Epithelial cell of esophagus (primary cell): ENCODE results near the gene KSR2.
A peak's percentile ranks its signal among the peaks of the same experiment; 100 is the strongest.

Source experiments
- DNase-seq: peaks from one replicate; pipeline ENCODE4 v3.0.0; 2010; ENCODE audit warnings: low read depth
- H3K4me3 ChIP-seq: 2 replicates; pipeline ENCODE4 v1.5.1; 2011; ENCODE audit warnings: mild to moderate bottlenecking, low read length, control low read depth
- TF ChIP-seq, protein P1 (sequence below): IDR thresholded peaks from 2 replicates; pipeline ENCODE4 v1.5.1; 2011; ENCODE audit warnings: low read depth, mild to moderate bottlenecking, low read length, control low read depth, inconsistent platforms; ENCODE audit not compliant: insufficient read depth; ENCODE audit errors: missing control alignments

The KSR2 gene

DNA sequence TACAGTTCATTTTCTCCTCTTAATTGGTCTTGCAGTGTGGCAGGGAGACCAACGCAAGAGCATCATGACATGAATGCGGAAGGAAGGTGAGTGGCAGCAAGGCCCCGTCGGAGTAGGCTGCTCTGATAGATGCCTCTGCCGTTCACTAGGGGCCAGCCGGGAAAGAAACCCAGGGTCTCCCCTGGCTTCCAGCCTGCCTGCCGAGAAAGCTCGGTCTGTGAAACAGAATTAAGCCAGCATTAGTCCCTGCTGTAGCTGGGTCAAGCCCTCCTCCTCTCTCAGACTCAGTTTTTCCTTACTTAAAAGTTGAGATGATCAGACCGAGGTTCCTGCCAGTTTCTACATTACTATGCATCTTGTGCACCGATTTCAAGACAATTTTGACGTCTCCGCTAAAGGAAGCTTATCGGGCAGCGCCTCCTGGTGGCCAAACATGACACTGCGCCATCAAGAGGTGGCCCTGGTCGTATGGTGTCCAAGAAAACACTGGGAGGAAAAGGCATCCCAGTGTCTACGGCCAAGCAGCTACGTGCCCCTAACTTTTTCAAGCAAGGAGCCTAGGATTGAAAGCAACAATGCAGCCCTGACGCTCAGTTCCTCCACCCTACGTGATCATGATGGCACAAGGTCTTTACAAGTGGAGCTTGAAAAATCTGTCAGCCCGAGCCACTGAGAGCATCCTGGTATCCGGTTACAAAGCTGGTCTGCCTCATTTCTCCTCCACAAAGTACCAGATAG lies 131.6 kb downstream of the KSR2 start:
- TF ChIP-seq, protein P1, sequence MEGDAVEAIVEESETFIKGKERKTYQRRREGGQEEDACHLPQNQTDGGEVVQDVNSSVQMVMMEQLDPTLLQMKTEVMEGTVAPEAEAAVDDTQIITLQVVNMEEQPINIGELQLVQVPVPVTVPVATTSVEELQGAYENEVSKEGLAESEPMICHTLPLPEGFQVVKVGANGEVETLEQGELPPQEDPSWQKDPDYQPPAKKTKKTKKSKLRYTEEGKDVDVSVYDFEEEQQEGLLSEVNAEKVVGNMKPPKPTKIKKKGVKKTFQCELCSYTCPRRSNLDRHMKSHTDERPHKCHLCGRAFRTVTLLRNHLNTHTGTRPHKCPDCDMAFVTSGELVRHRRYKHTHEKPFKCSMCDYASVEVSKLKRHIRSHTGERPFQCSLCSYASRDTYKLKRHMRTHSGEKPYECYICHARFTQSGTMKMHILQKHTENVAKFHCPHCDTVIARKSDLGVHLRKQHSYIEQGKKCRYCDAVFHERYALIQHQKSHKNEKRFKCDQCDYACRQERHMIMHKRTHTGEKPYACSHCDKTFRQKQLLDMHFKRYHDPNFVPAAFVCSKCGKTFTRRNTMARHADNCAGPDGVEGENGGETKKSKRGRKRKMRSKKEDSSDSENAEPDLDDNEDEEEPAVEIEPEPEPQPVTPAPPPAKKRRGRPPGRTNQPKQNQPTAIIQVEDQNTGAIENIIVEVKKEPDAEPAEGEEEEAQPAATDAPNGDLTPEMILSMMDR, result peak; percentile 73
- no peak overlapping the region for H3K4me3 ChIP-seq
- peak; percentile 53 for DNase-seq

DNA sequence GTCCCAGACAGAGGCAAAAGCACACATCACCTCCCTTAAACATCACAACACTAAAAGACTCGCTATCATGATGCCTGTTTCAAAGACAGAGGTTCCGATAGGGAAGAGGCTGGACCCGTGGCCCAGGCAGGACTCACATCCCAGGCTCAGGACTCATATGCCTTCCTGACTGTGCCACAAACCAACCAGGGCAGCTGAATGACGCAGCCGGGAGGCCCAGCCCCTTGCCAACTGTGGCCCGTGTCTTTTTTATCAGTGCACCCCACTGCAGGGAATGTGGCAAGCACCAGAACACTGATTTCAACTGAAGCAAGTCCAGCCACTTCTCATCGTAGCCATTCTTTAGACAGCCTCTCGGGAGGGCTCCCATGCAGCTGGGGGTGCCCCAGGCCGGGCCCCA lies 132.3 kb downstream of the KSR2 start:
- TF ChIP-seq, protein P1, result no peak
- DNase-seq, result no peak
- no peak overlapping the region for H3K4me3 ChIP-seq

DNA sequence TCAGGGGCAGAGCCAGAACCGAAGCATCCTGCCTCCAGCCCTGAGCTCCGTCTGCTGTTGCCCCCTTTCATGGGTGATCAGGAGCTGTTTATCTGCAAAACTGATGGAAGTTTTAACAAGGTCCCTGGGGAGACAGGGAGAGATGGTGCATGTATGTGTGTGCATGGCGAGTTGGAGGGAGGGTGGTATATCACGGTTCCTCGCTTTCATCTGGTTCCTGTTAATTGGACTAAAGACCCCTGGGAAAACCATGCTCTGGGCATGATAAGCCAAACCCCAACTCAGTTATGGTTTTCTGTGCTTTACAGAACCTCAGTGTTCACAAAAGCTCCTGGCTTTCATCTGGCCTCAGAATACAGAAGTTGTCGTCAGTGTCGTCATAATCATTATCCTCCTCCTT lies 133.6 kb downstream of the KSR2 start:
- no peak overlapping the region for H3K4me3 ChIP-seq
- DNase-seq, result no peak
- TF ChIP-seq, protein P1, result no peak

DNA sequence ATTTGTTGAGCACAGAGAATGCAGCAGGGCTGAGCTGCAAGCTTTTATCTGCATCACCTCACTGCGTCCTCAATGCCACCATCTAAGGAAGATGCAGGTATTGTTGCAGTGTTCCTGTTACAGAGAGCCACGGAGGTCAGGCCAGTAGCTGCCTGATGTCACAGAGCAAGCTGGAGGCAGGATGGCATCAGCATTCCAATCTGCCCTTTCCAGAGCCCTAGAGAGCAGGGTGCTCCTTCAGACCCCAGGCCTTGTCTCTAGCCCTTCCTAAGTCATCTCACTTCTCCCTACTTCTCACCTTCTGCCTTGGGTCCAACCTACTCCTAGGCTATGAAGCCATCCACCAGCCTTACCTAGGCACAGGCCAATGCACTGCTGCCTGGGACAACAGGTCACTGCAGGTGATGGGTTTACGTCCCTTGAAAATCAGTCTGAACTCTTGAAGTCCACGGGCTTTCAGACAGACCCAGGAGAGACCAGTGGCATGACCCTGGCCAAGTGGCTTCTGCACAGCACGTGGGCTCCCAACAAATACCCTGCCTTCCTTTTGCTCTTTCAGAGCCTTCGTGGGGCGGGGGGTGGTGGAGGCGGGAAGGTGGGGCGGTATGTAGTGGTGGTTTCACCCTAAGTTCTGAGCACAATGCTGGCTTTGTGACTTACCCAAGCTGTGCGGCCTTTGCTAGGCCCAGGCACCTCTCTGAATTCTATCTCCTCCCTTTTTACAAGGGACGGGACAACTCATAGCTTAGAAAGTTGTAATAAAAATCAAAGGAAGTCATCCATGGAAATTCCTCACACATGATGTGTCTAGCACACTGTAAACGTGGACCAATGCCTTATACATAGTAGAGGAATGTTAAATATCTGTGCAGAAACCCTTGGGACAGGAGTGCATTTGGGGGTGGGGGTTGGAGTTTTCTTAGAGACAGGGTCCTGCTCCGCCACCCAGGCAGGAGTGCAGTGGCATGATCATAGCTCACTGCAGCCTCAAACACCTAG lies 136.0 kb downstream of the KSR2 start:
- H3K4me3 ChIP-seq, result no peak overlapping the region
- TF ChIP-seq, protein P1, result no peak
- no peak for DNase-seq

DNA sequence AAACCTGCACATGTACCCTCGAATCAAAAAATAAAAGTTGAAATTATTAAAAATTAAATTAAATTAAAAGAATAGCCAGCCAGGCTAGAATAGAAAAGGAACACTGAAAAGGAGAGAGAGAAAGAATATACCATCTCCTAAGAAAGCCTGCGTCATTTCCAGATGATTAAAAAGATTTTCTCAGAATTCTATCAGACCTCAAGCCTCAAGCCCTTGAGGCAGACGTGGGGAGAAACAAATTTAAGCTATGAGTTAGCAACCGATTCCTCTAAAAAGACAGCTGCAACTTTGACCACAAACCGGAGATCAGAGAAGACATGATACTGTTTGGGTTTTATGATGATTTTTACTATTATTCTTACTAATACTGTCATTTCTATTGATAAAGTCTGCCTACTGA lies 138.3 kb downstream of the KSR2 start:
- no peak overlapping the region for H3K4me3 ChIP-seq
- DNase-seq, result no peak
- TF ChIP-seq, protein P1, result no peak

DNA sequence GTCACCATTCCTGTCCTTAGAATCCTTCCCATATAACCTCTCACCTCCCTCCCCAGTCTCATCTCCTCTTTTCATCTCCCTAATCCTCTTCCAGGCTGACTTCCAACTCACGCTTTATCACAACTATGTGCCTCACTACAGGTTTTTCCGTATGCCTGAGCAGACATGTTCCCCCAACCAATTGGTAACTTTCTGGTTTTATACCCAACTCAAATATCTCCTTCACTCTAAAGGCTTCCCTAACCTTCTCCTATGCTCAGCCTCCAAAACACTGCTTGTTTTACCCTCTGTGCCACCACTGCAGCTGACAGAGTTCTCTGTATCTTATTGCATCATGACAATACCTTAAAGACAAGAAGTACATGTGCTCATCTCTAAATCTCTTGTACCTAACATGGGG lies 139.7 kb downstream of the KSR2 start:
- TF ChIP-seq, protein P1, result no peak
- no peak overlapping the region for H3K4me3 ChIP-seq
- no peak for DNase-seq
